Type B pancreatic cell (in vitro differentiated cells): ENCODE results near the gene FADS1. TPM values are rescaled to one million over a fixed set of nuclear protein-coding genes. Genes with fewer than 3 reads are reported as not detected.

Source experiments
- DNase-seq: peaks from one replicate; pipeline ENCODE4 v3.0.0; 2021; ENCODE audit warnings: mixed read lengths; ENCODE audit not compliant: unreplicated experiment; ENCODE audit errors: extremely low spot score
- H3K27ac Mint-ChIP-seq: 2 replicates; pipeline ENCODE4 v1.8.0; 2021; ENCODE audit warnings: mild to moderate bottlenecking, mixed read lengths
- H3K27me3 Mint-ChIP-seq: 2 replicates; pipeline ENCODE4 v1.8.0; 2021; ENCODE audit warnings: mixed read lengths
- H3K36me3 Mint-ChIP-seq: 2 replicates; pipeline ENCODE4 v1.8.0; 2021; ENCODE audit warnings: mixed read lengths
- H3K4me1 Mint-ChIP-seq: one replicate; pipeline ENCODE4 v1.8.0; 2021; ENCODE audit warnings: mixed read lengths; ENCODE audit not compliant: unreplicated experiment
- H3K4me3 Mint-ChIP-seq: 2 replicates; pipeline ENCODE4 v1.8.0; 2021; ENCODE audit warnings: mild to moderate bottlenecking, mixed read lengths
- H3K9me3 Mint-ChIP-seq: 2 replicates; pipeline ENCODE4 v1.8.0; 2021; ENCODE audit warnings: mixed read lengths
- total RNA-seq: library from RNA; stranded (reverse); gene quantifications from 2 replicates; pipeline ENCODE4 v1.2.1, GENCODE V29; 2021; ENCODE audit warnings: low replicate concordance
- TF ChIP-seq, protein P1 (sequence below): fragments of 200-600 bp; sonication (generic); conservative IDR thresholded peaks from 2 replicates; pipeline ENCODE4 v1.5.0; 2021; ENCODE audit warnings: antibody characterized with exemption, mild to moderate bottlenecking

FADS1 gene
- total RNA-seq, 1 donor from 2014 or later = 90.0 TPM

- Mint-ChIP-seq H3K4me1 (peaks cover 3% of the 10 kb centered on the region), H3K9me3 (no peaks in the 10 kb centered on the region), H3K27me3 (no peaks in the 10 kb centered on the region), H3K27ac (no peak overlapping the region), H3K36me3 (peaks cover 32% of the 10 kb centered on the region), H3K4me3 (no peak overlapping the region)
- DNase-seq = no peak
- TF ChIP-seq, protein P1, sequence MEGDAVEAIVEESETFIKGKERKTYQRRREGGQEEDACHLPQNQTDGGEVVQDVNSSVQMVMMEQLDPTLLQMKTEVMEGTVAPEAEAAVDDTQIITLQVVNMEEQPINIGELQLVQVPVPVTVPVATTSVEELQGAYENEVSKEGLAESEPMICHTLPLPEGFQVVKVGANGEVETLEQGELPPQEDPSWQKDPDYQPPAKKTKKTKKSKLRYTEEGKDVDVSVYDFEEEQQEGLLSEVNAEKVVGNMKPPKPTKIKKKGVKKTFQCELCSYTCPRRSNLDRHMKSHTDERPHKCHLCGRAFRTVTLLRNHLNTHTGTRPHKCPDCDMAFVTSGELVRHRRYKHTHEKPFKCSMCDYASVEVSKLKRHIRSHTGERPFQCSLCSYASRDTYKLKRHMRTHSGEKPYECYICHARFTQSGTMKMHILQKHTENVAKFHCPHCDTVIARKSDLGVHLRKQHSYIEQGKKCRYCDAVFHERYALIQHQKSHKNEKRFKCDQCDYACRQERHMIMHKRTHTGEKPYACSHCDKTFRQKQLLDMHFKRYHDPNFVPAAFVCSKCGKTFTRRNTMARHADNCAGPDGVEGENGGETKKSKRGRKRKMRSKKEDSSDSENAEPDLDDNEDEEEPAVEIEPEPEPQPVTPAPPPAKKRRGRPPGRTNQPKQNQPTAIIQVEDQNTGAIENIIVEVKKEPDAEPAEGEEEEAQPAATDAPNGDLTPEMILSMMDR = no peak
These were observed 25.1 kb upstream of the FADS1 start for GRCh38 chr11:61841636-61842527.

DNA sequence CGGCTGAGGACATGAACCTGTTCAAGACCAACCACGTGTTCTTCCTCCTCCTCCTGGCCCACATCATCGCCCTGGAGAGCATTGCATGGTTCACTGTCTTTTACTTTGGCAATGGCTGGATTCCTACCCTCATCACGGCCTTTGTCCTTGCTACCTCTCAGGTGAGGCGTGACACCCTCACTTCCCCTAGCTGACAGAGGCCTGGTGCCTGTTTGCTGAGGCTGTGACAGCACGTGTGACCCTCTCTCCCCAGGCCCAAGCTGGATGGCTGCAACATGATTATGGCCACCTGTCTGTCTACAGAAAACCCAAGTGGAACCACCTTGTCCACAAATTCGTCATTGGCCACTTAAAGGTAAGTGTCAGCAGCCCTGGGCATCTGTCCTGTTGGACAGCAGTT lies 23.6 kb upstream of the FADS1 start:
- Mint-ChIP-seq H3K27ac (no peak overlapping the region), H3K36me3 (peaks cover 28% of the 10 kb centered on the region), H3K9me3 (no peaks in the 10 kb centered on the region), H3K4me3 (no peak overlapping the region), H3K27me3 (no peaks in the 10 kb centered on the region), H3K4me1 (peaks cover 3% of the 10 kb centered on the region)
- TF ChIP-seq, protein P1 = no peak
- DNase-seq = no peak

- no peak overlapping the region for H3K27ac Mint-ChIP-seq
- H3K27me3 Mint-ChIP-seq = no peaks in the 10 kb centered on the region
- TF ChIP-seq, protein P1 = no peak
- no peak for DNase-seq
- no peak overlapping the region for H3K4me3 Mint-ChIP-seq
- H3K9me3 Mint-ChIP-seq = no peaks in the 10 kb centered on the region
- H3K36me3 Mint-ChIP-seq = peaks cover 25% of the 10 kb centered on the region
- peaks cover 7% of the 10 kb centered on the region for H3K4me1 Mint-ChIP-seq
These were observed 22.9 kb upstream of the FADS1 start for GRCh38 chr11:61839742-61840141.

DNA sequence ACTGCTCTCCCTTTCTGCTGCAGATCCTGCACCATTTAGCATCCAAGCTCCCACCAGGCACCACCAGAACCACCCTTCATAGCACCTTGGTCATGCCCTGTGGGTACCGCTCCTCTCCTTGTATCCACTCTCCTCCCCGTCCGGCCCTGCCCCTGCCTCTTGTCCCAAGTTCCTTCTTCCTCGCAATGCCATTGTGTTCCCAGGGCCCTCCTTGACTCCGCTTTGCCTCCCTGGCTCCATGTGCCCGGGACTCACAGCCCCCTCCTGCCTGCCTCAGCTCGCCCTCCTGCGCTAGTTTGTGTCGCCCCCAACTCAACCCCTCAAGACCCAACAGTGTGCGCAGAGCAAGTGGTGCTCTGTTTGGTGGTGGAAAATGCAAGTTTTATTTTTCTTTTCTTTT lies 22.1 kb upstream of the FADS1 start:
- Mint-ChIP-seq H3K36me3 (peaks cover 27% of the 10 kb centered on the region), H3K4me3 (no peak overlapping the region), H3K27ac (no peak overlapping the region), H3K27me3 (no peaks in the 10 kb centered on the region), H3K9me3 (no peaks in the 10 kb centered on the region), H3K4me1 (peaks cover 10% of the 10 kb centered on the region)
- TF ChIP-seq, protein P1 = no peak
- DNase-seq = no peak

- peaks cover 31% of the 10 kb centered on the region for H3K36me3 Mint-ChIP-seq
- H3K4me1 Mint-ChIP-seq = peaks cover 14% of the 10 kb centered on the region
- no peaks in the 10 kb centered on the region for H3K27me3 Mint-ChIP-seq
- no peak overlapping the region for H3K27ac Mint-ChIP-seq
- TF ChIP-seq, protein P1 = no peak
- no peak overlapping the region for H3K4me3 Mint-ChIP-seq
- no peaks in the 10 kb centered on the region for H3K9me3 Mint-ChIP-seq
- DNase-seq = no peak
These were observed 21.7 kb upstream of the FADS1 start for GRCh38 chr11:61838501-61838900.
